KOPT-K1 (cell line): ENCODE results near the gene PRDM16.

ENCODE experiments used
- H3K27ac ChIP-seq: fragments of 200-600 bp; sonication (generic); 2 replicates; pipeline ENCODE4 v1.5.1; 2016; ENCODE audit warnings: antibody characterized with exemption, mild to moderate bottlenecking, low read depth, low read length; ENCODE audit not compliant: poor library complexity, severe bottlenecking
- H3K36me3 ChIP-seq: fragments of 200-600 bp; sonication (generic); 2 replicates; pipeline ENCODE4 v1.5.1; 2017; ENCODE audit warnings: antibody characterized with exemption, mild to moderate bottlenecking, low read length, moderate library complexity; ENCODE audit not compliant: insufficient read depth
- H3K9me3 ChIP-seq: fragments of 200-600 bp; sonication (generic); 2 replicates; pipeline ENCODE4 v1.5.1; 2017; ENCODE audit warnings: antibody characterized with exemption, low read length, mild to moderate bottlenecking; ENCODE audit not compliant: insufficient read depth, poor library complexity, severe bottlenecking

The PRDM16 gene

DNA sequence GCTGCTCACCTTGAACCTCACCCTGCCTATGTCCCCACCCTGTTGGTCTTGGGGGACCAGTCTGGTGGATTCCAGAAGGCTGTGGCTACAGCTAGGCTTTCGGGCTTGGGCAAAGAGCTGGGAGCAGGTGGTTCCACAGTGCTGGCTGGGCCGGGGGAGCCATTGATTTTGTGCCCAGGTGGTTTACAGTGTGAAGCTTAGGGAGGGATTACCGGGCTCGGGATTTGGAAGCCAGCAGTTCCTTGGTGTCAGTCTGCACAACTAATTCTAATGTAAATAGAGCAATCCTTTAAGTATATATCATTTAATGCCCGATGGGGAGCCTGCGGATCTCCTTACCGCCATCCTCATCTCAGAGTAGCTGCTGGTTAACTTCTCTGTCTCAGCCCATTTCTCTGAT is 38.2 kb downstream of the PRDM16 start:
- Histone ChIP-seq H3K36me3 (no peaks in the 10 kb centered on the region), H3K27ac (no peak overlapping the region), H3K9me3 (peaks cover 10% of the 10 kb centered on the region)

DNA sequence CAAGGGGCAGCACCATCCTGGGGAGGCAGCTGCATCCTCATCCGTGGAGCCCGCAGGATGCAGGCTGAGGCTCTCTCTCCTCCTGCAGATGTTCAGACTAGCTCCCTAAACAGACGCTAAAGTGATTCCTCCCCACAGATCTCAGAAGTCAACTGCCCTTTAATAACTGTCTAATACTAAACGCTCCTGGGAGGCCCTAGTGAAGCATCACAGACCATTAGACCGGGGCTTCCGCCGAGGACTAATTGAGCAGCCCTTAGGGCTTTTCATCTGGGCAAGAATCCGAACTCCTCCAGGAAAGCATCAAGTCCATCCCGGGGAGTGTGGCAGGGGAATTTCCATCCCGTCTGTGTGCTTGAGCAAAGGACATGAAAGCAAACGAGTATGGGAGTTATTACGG is 40.4 kb downstream of the PRDM16 start:
- no peaks in the 10 kb centered on the region for H3K36me3 ChIP-seq
- no peak overlapping the region for H3K27ac ChIP-seq

DNA sequence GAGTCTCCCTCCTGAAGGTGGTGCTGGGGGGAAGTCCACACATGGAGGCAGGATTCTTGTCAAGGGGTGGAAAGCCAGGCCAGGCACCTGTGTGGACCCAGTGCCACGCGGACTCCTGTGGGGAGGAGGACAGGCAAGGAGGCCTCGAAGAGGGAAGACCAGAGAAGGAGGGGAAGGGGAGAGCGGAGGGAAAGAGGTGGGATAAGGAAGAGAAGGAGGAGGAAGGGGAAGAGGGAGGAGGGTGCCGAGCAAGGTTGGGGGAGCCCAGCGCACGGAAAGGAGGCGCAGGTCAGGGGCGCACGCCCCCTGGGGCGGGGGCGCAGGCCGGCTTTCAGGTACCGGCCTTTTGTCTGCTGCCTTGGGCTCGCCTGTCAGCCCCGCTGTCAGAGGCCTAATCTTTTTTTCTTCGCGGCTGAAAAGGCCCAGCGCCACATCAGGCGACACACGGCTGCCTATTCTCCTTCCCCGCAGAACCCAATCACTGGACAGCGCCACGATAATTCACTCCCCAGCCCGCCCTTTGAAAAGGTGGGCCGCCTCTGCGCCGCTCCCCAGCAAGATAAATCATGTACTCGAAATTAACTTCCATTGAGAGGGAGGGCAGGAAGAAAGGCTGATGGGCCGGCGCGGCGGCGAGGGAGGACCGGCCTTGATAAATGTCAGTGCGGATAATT is 42.5 kb downstream of the PRDM16 start:
- H3K27ac ChIP-seq = no peak overlapping the region
- H3K9me3 ChIP-seq = peaks cover 10% of the 10 kb centered on the region
- no peaks in the 10 kb centered on the region for H3K36me3 ChIP-seq

More for the DNA sequence above, 40.4 kb downstream of the PRDM16 start:
- H3K9me3 ChIP-seq = peaks cover 10% of the 10 kb centered on the region

DNA sequence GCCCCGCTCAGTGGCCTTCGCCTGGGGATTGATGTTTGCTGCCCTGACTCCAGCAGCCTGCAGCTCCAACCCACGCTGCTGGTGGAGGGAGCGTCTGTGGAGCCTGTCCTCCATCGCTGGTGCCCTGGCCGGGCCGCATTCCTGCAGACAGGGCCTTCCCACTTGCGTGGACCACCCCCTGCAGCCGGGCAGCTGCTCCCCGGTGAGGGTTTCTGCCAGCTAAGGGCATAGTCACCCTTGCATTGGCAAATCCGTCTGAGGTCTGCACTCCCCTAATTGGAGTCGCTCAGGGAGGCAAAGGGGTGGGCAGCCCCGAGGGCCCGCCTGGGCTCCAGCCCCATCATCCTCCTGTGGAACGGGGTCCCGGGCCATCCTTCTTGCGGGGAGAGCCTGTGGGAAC is 43.5 kb downstream of the PRDM16 start:
- H3K36me3 ChIP-seq = no peaks in the 10 kb centered on the region
- peaks cover 10% of the 10 kb centered on the region for H3K9me3 ChIP-seq
- H3K27ac ChIP-seq = no peak overlapping the region

DNA sequence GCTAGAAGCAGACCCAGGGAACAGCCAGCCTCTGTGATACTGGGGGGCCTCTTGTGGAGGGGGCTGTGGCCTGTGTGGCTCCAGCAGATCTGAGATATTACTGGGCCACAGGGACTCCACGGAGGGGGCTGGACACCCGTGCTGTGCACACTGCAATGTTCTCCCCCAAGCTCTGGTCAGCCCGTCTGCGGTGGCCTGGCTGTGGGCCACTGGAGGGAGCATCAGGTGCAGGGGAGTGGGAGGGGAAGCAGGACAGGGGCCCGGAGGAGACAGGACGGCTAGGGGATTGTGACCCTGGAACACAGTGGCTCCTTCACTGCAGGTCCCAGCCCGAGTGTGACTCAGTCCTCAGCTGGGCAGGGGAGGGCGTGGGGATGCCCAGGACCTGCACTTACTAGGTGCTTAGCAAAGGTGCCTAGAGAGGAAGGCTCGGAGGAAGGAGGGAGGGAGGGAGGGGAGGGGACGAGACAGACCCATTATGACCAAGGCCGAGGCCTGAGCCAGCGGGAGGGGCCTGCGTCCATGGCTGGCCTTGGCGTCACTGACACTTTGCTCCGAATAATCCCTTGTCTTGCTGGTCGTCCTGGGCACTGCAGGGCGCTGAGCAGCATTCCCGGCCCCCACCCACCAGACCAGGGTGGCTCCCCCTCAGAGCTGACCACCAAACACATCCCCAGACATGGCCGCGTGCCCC is 44.2 kb downstream of the PRDM16 start:
- H3K27ac ChIP-seq = no peak overlapping the region
- peaks cover 5% of the 10 kb centered on the region for H3K9me3 ChIP-seq
- no peaks in the 10 kb centered on the region for H3K36me3 ChIP-seq

DNA sequence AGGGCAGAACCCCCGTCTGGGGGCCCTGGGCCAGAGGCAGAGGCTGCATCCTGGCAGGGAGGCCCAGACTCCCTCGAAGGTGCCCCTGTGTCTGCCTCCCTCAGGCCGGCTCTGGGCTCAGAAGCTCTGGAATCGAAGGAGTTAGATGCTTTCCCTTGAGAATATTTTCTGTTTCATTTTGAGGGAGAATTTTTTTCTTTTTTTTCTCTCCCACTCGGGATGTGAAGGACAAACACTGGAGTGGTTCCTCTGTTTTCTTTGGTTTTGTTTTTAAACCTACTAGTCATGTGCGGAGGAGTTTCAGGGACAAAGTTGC is 44.7 kb downstream of the PRDM16 start:
- H3K9me3 ChIP-seq = no peaks in the 10 kb centered on the region
- no peak overlapping the region for H3K27ac ChIP-seq
- no peaks in the 10 kb centered on the region for H3K36me3 ChIP-seq

DNA sequence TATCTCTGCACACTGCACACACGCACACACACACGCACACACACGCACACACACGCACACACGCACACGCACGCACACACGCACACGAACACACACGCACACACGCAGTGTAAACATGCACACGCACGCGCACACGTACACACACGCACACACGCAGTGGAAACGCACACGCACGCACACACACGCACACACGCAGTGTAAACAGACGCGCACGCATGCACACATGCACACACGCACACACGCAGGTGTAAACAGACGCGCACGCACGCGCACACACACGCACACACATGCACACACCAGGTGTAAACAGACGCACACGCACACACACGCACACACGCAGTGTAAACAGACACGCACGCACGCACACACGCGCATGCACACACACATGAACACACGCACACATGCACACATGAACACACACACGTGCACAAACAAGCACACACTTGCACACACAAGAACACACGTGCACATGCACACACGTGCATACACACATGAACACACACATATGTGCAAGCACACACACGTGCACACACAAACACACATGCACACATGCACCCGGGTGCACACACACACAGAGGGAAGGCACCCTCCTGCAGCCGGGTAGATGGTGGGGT is 45.2 kb downstream of the PRDM16 start:
- H3K36me3 ChIP-seq = no peaks in the 10 kb centered on the region

DNA sequence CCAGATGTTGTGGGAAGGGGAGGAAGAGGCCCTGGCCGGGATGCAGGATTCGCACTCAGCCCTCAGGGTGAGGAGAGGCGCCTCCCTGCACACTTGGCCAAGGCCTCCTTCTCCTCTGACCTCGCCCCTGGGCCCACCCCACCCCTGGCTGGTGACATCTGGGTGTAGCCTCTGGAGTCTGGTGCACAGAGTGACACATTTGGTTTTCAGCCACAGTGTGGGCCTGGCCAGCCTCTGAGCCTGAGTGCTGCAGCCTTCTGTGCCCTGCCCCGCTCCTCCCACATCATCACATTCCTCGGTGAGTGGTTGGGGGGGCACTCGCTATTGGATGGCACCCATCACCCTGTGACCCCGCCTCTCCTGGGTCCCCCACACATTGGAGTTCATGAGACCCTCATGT is 45.8 kb downstream of the PRDM16 start:
- Histone ChIP-seq H3K27ac (no peak overlapping the region), H3K36me3 (no peaks in the 10 kb centered on the region), H3K9me3 (no peaks in the 10 kb centered on the region)

More for the DNA sequence above, 45.2 kb downstream of the PRDM16 start:
- no peak overlapping the region for H3K27ac ChIP-seq
- H3K9me3 ChIP-seq = no peaks in the 10 kb centered on the region

DNA sequence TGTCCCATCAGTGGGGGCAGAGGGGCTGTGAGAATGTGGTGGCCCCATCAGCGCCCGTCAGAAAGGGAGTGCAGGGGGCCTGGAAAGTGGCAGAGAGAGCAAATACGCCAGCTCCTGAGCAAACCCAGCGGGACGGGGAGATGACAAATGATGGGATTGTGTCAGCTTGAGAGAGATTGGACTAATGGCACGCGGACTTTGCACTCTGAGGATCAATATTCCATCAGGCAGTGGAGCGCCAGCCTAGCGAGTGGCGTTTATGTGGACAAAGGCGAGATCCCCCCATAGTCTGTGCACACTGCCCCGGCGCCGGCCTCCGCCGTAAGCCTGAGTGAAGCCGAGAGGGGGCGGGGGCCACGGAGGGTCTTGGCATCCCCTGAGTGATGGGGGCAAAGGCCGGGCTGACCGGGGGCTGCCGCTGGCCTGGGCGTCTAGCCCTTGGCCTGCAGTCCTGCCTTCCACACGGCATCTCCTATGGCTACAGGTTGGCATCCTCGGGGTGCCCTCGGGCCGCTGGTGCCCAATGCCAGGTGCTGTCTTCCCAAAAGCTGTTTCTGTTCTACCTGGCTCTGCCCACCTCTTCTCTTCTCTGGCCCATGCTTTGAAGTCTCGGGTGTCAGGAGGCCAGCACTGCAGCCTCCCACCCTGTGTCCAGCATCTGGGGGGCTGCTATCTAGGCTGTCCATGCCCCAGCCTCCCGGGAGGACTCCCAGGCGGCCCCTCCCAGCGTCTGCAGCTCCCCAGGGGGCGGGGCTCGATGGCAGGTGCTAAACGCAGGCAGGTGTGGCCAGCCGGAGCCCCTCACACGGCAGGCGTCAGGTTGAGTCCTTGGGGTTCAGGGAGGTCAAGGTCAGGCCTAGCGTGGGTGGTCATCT is 46.5 kb downstream of the PRDM16 start:
- H3K9me3 ChIP-seq = no peaks in the 10 kb centered on the region
- no peaks in the 10 kb centered on the region for H3K36me3 ChIP-seq
- H3K27ac ChIP-seq = no peak overlapping the region

DNA sequence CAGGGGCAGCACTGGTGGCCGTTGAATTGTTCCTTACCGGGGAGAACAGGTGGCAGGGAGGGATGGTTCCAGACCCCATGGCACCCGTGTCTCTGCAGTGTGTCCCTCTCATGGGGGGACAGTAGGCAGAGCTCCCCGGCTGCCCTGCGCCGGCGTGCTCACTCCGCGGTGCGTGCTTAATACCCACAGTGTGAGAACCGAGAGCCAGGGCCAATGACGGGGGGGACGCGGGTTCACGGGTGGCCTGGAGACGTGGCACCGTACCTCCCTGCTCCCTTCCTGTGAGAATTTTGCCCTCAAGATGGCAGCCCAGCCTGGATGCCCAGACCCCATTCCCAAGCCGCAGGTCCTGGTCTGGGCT is 47.1 kb downstream of the PRDM16 start:
- Histone ChIP-seq H3K27ac (no peak overlapping the region), H3K9me3 (no peaks in the 10 kb centered on the region), H3K36me3 (no peaks in the 10 kb centered on the region)

DNA sequence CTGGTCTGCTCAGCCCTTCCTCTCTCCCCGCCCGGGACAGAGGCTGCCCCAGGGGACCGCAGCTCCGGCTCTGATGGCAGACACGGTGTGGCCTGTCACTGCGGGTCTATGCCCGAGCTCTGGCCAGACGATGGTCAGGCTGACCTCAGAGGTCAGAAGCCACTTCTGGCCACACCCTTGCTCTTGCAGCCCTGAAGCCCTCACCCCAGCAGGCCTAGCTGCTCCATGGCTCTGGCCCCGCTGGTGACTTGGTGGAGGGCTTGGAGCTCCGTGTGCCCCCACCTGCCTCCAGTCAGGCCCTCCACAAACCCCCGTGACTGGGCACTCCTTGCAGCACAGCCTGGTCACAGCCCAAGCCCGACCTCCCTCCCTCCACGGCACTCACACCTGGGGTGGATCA is 47.6 kb downstream of the PRDM16 start:
- H3K36me3 ChIP-seq = no peaks in the 10 kb centered on the region
- no peak overlapping the region for H3K27ac ChIP-seq
- no peaks in the 10 kb centered on the region for H3K9me3 ChIP-seq

DNA sequence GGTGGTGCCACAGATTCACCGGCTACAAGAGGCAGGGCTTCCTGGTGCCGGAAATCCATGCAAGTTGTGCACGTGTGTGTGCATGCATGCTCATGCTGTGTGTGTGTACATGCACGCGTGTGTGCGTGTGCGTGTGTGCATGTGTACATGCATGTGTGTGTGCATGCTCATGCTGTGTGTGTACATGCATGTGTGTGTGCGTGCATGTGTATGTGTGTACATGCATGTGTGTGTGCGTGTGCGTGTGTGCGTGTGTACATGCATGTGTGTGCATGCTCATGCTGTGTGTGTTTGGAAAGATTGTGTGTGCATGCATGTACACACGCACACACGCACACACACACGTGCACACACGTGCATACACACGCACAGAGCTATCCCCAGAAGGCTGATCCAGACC is 48.9 kb downstream of the PRDM16 start:
- no peak overlapping the region for H3K27ac ChIP-seq
- H3K36me3 ChIP-seq = no peaks in the 10 kb centered on the region
- H3K9me3 ChIP-seq = no peaks in the 10 kb centered on the region

DNA sequence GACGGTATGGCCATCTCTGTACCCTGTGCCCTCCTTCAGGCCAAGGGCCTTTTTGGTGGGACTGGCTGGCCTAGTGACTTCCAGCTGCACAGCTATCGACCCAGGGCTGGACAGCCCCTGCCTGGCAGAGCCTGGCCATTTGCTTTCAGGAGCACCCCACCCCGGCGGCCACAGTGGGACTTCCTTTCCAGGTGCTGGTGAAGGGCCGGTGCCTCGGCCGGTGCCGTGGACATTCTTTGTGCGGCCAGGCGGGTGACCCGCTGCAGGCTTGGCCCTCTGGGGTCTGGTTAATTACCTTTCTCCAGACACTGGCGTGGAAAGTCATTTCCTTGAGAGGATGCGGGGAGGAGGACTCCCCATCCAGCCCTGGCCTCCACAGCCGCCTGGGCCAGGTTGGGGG is 50.1 kb downstream of the PRDM16 start:
- no peaks in the 10 kb centered on the region for H3K36me3 ChIP-seq
- no peaks in the 10 kb centered on the region for H3K9me3 ChIP-seq
- no peak overlapping the region for H3K27ac ChIP-seq

DNA sequence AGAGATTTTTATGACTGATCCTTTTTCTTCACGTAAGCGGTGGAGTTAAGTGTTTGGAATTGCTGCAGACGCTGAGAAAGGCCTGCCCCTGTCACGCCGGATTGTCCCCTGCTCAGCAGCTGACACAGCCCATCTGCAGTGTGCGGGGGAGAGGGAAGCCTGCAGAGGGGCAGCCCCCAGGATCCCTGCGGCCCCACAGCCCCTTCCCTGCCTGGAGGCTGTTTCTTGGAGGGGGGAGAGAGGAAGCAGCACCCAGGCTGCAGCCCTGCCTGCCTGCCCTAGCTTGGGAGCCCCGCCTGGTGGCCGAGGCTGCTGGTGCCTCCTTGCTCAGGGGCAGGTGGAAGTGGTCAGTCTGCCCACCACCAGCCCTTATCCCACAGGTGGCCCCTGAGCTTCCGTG is 50.7 kb downstream of the PRDM16 start:
- Histone ChIP-seq H3K27ac (no peak overlapping the region), H3K9me3 (no peaks in the 10 kb centered on the region), H3K36me3 (no peaks in the 10 kb centered on the region)

DNA sequence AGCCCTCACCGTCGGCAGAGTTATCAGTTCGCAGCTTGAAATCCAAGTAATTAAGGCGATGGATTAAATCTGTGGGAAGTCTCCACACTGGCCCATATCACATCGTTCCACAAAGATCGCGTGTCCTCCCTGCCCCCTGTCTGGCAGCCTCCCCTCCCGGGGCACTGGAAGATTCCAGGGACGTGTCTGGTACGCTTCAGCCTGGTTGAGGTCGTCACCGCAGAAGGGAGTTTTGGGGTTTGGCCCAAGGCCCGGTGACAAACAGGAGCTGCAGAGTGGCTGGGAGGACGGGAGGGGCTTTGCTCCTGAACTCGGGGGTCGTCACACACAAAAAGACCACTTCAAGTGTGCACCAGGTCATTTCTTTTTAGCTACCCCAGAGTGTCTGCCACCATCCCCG is 51.1 kb downstream of the PRDM16 start:
- Histone ChIP-seq H3K36me3 (no peaks in the 10 kb centered on the region), H3K27ac (no peak overlapping the region), H3K9me3 (no peaks in the 10 kb centered on the region)
